ENCODE data around the gene PTPRN2.

PTPRN2 gene

GRCh38 chr7:157532068-157532467 is 1055.6 kb downstream of the PTPRN2 start:
- no peak for DNase-seq (ENCODE audit: low spot score)

DNA sequence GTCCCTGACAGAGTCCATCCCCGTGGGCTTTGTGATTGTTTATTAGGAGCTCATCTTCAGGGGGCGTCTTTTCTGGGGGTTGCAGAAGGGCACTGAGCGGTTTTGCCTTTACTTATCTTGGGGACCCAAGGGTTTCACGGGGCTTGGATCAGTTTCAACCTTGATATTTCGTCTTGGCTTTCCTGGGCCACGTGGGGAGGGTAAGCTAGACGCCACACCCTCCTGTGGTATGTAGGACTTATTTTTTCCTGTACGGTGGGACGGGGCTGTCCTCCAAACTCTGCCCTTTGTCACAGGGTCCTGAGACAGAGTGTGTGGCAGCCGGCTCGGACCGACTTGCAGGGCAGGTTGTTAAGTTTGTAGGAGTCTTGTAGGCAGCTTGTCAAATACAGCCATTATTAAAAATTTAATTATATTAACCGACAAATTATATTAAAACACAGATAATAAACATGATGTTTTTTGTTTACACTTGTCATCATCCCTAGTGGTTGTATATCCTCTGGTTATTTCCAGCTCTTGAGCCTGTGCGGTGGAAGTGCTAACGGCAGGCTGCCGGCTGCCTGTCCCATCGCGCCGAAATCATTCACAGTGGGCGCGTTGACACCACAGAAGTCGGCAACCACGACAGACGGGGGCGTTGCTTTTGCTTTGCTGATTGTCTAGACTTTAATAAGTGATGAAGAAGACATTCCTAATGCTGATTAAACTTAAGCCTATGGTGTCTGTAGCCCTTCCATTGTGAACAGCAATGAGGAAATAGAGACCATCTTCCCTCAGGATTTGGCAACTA is 1057.7 kb downstream of the PTPRN2 start:
- DNase-seq (ENCODE audit: low spot score), result no peak

GRCh38 chr7:157528785-157529341 is 1058.8 kb downstream of the PTPRN2 start:
- no peak for DNase-seq (ENCODE audit: low spot score)

GRCh38 chr7:157527686-157528085 is 1059.9 kb downstream of the PTPRN2 start:
- DNase-seq (ENCODE audit: low spot score), result no peak

- no peak for DNase-seq (ENCODE audit: low spot score)
These were observed 1060.5 kb downstream of the PTPRN2 start for GRCh38 chr7:157526913-157527634.

DNA sequence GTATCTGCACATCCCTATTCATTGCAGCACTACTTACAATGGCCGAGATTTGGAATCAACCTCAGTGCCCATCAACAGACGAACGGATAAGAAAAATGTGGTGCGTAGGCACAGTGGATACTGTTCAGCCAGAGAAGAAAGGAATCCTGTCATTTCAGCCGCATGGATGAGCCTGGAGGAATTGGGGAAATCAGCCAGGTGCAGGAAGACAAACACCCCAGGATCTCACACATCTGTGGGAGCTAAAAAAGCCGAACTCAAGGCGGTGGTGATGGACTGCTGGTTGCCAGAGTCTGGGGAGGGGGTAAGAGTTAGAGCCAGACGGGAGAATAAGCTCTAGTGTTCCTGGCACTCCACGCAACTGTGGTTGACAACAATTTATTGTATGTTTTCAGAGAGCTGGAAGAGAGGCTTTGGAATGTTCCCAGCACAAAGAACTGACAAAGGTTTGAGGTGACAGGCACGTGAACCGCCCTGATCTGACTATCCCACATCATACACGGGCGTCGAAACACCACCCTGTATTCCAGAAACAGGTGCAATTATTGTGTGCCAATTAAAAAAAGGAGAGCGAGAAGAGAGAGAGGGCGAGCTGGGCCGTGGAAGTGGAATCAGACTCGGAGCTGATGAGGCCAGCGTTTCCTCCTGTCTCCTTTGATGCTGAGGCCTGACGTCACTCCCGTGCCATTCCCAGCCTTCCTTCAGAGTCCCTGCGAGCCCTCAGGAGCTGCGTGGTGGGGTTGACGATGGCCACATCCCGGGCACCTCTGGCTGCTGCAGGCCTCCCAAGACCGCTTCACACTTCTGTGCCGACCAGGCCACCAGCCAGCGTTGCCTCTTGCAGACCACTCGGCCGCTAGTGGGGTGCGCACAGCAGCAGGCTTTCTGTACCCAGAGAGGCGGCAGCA is 1061.4 kb downstream of the PTPRN2 start:
- DNase-seq (ENCODE audit: low spot score), result no peak

- no peak for DNase-seq (ENCODE audit: low spot score)
These were observed 1062.1 kb downstream of the PTPRN2 start for GRCh38 chr7:157525491-157525915.

GRCh38 chr7:157524731-157525130 is 1062.9 kb downstream of the PTPRN2 start:
- no peak for DNase-seq (ENCODE audit: low spot score)

DNA sequence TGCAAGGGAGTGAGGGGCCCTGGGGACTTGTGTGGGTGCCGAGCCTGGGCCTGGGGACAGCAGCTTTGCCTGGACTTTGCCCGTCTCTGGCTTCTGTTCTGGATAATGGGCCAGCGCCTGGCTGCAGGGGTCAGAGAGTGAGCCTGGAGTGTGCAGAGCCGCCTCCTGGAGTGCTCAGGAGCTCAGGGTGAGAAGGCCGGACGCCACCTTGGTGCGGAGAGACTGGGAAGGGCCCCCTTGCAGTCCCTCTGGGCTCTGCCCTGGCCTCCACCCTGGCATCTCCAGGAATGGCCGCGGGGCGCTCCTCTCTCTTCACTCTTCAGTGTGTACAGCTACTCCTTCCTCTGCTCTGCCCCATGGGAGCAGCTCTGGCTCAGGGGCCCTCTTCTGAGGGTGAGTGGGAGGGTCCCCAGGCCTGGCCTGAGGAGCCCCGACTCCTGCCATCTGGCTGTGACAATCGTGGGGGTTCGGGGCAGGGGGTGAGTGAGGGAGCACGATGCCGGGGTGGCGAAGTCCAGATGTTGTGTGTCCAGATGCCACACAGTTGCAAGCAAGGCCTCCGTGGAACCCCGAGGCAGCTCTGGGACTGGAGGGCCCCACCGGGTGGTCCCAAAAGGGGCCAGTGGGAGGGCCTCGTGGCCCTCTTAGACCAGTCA is 1063.7 kb downstream of the PTPRN2 start:
- DNase-seq (ENCODE audit: low spot score), result no peak

DNA sequence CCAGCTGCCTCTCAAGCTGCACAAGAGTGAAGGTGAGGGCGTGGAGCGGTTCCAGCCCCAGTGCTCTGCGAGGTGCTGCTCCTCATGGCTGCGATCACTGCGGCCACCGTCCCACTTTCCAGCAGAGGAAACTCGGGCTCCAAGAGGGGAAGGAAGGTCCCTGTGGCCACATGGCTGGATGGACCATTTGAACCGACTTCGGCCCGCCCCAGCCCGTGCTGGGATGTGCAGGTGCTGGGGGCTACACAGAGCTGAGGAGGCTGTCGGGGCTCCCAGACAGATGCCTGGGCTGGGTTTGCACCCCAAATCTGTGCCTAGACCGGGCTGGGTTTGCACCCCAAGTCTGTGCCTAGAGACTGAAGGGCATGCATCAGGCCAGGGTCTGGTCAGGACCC is 1064.3 kb downstream of the PTPRN2 start:
- no peak for DNase-seq (ENCODE audit: low spot score)

- no peak for DNase-seq (ENCODE audit: low spot score)
These were observed 1064.7 kb downstream of the PTPRN2 start for GRCh38 chr7:157522954-157523353.

- no peak for DNase-seq (ENCODE audit: low spot score)
These were observed 1065.4 kb downstream of the PTPRN2 start for GRCh38 chr7:157522189-157522588.

DNA sequence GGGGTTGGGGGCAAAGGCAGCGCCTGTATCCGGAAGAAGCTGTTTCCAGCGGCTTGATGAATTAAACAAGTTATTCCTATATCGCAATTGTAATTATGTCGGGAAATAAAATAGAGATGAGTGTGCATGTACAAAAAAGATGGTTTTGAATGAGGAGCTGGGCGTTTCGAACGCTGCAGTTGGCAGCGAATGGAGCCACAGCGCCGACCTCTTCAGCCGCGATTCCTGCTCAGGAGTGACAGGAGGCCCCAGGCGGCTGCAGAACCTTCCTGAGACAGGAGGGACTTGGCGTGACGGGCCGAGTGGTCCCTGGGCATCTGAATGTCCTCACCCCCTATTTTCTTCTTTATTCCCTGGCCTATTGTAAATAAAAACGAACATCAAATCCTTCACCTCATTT is 1065.9 kb downstream of the PTPRN2 start:
- no peak for DNase-seq (ENCODE audit: low spot score)

- peak; percentile 8 for DNase-seq (ENCODE audit: low spot score)
These were observed 1066.4 kb downstream of the PTPRN2 start for GRCh38 chr7:157521061-157521731.

- DNase-seq (ENCODE audit: low spot score), result no peak
These were observed 1067.4 kb downstream of the PTPRN2 start for GRCh38 chr7:157520249-157520648.

DNA sequence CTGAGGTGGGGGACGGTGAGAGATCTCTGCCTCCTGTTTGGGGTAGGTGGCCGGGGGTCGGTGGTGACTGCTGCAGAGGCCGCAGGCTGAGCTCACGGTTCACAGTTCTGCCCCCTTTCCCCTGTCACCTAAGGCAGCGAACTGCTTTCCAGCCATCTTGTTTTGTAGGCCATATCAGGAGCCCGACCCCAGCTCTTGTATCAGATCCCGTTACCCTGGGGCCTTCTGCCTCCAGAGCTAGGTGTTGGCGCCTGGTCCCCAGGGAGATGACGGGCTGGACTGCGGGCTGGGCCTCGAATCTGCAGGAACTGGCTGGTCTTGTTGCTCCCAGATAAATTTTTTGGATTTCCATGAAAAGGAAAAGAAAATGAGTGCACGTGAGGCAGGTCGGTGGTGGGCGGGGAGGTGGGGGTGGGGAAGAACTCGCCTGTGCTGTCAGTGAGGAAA is 1067.8 kb downstream of the PTPRN2 start:
- no peak for DNase-seq (ENCODE audit: low spot score)

GRCh38 chr7:157519246-157519645 is 1068.4 kb downstream of the PTPRN2 start:
- no peak for DNase-seq (ENCODE audit: low spot score)

GRCh38 chr7:157518514-157519175 is 1069.0 kb downstream of the PTPRN2 start:
- DNase-seq (ENCODE audit: low spot score), result no peak

- no peak for DNase-seq (ENCODE audit: low spot score)
These were observed 1069.7 kb downstream of the PTPRN2 start for GRCh38 chr7:157517782-157518513.

Measured in putamen (tissue), 1 donor.